Colonic mucosa (tissue), 4 donors: Measurements from ENCODE around the gene COMT. TPM values are rescaled to one million over a fixed set of nuclear protein-coding genes. Genes with fewer than 3 reads are reported as not detected.

Experiments used
- DNase-seq: peaks from one replicate; pipeline ENCODE4 v3.0.0-alpha.2; 2020
- H3K27ac ChIP-seq: fragments of 200-600 bp; one replicate; pipeline ENCODE4 v1.8.0; 2021
- H3K27me3 ChIP-seq: fragments of 200-600 bp; one replicate; pipeline ENCODE4 v1.8.0; 2021
- H3K36me3 ChIP-seq: fragments of 200-600 bp; one replicate; pipeline ENCODE4 v1.8.0; 2021
- H3K4me1 ChIP-seq: fragments of 200-600 bp; one replicate; pipeline ENCODE4 v1.8.0; 2021; ENCODE audit warnings: mild to moderate bottlenecking
- H3K4me3 ChIP-seq: fragments of 200-600 bp; one replicate; pipeline ENCODE4 v1.8.0; 2021
- H3K9ac ChIP-seq, 2 donors: one replicate each; pipeline ENCODE4 v1.7.0; 2013; ENCODE audit warnings: control low read depth in 2 of 2, low read depth in 2 of 2, low read length in 2 of 2
- H3K9me3 ChIP-seq: fragments of 200-600 bp; one replicate; pipeline ENCODE4 v1.8.0; 2021
- CTCF ChIP-seq: fragments of 200-600 bp; IDR thresholded peaks from one replicate; pipeline ENCODE4 v1.8.0; 2022; ENCODE audit warnings: antibody characterized with exemption, mild to moderate bottlenecking
- intact Hi-C: fragments of 100-400 bp; cut with DNase I; formaldehyde crosslinking; loops from one replicate; pipeline ENCODE4 v1.14.1; 2022
- total RNA-seq, 2 donors: library from RNA; stranded (reverse); fragmentation: NEBNext Ultra II Directional in 1 of 2; extraction: Animal tissue kit (Norgen Biotek cat#: 25700) in 1 of 2; gene quantifications; one replicate each; pipeline ENCODE4 v1.2.1, GENCODE V29; 2021
- donor health status: healthy.
- donor health status: DM: no; HTN: no; CAD: no.
- donor health status: DM: no; HTN: no; CAD: no.

Gene COMT
- total RNA-seq, 2 donors from 2014 or later = 70.0 to 125 TPM

GRCh38 chr22:20013382-20013871, 71.9 kb downstream of the COMT start:
- Histone ChIP-seq H3K27me3 (no peaks in the 10 kb centered on the region), H3K27ac (no peak overlapping the region), H3K9ac (no peak overlapping the region), H3K4me3 (no peak overlapping the region), H3K4me1 (no peaks in the 10 kb centered on the region), H3K36me3 (no peaks in the 10 kb centered on the region), H3K9me3 (no peaks in the 10 kb centered on the region)
- intact Hi-C loops = loop anchor here (2.0 kb wide), 1 partner anchor 43 kb away; no protein-coding TSS in a partner anchor
- peak; percentile 48 for TF ChIP-seq CTCF
- peak; percentile 43 for DNase-seq

- peak; percentile 53 for DNase-seq
- Histone ChIP-seq H3K4me3 (no peak overlapping the region), H3K9me3 (no peaks in the 10 kb centered on the region), H3K9ac (peak overlapping the region in 1 of 2 donors; percentile 3), H3K27ac (no peak overlapping the region), H3K36me3 (no peaks in the 10 kb centered on the region), H3K27me3 (no peaks in the 10 kb centered on the region), H3K4me1 (no peaks in the 10 kb centered on the region)
- TF ChIP-seq CTCF = no peak
- intact Hi-C loops = no loop called here
These were observed 73.1 kb downstream of the COMT start for GRCh38 chr22:20014526-20015186.

GRCh38 chr22:20015187-20015625, 73.6 kb downstream of the COMT start:
- H3K27ac ChIP-seq = no peak overlapping the region

GRCh38 chr22:20015971-20016733, 74.6 kb downstream of the COMT start:
- H3K27ac ChIP-seq = no peak overlapping the region
- no peak for TF ChIP-seq CTCF
- peak overlapping the region; percentile 83 for H3K4me3 ChIP-seq
- H3K9ac ChIP-seq = peak overlapping the region; percentile 40 to 67
- intact Hi-C loops = no loop called here
- peak; percentile 34 for DNase-seq
- no peaks in the 10 kb centered on the region for H3K9me3 ChIP-seq
- no peaks in the 10 kb centered on the region for H3K36me3 ChIP-seq
- H3K4me1 ChIP-seq = no peaks in the 10 kb centered on the region
- no peaks in the 10 kb centered on the region for H3K27me3 ChIP-seq

More at GRCh38 chr22:20015187-20015625, 73.6 kb downstream of the COMT start:
- intact Hi-C loops = no loop called here
- DNase-seq = no peak
- no peak for TF ChIP-seq CTCF
- no peak overlapping the region for H3K9ac ChIP-seq
- no peak overlapping the region for H3K4me3 ChIP-seq
- H3K36me3 ChIP-seq = no peaks in the 10 kb centered on the region
- H3K9me3 ChIP-seq = no peaks in the 10 kb centered on the region
- no peaks in the 10 kb centered on the region for H3K4me1 ChIP-seq
- H3K27me3 ChIP-seq = no peaks in the 10 kb centered on the region

GRCh38 chr22:20016734-20017621, 75.4 kb downstream of the COMT start, which contains the start of gene ARVCF:
ARVCF (minus strand) TSS chr22:20016823; CDS start chr22:19990794, 26,029 bp downstream.
- no peak for TF ChIP-seq CTCF
- Histone ChIP-seq H3K4me3 (peak within 1 kb of the TSS; percentile 83), H3K27me3 (no peaks in the 10 kb centered on the region), H3K9ac (peak within 1 kb of the TSS; percentile 40 to 67), H3K9me3 (no peaks in the 10 kb centered on the region), H3K27ac (no peak within 1 kb of the TSS), H3K4me1 (peaks cover 1% of the 10 kb centered on the region), H3K36me3 (no peaks in the 10 kb centered on the region)
- peak; percentile 94 for DNase-seq
- intact Hi-C loops = no loop called here
